ENCODE results near the gene GASK1A.

Gene GASK1A

DNA sequence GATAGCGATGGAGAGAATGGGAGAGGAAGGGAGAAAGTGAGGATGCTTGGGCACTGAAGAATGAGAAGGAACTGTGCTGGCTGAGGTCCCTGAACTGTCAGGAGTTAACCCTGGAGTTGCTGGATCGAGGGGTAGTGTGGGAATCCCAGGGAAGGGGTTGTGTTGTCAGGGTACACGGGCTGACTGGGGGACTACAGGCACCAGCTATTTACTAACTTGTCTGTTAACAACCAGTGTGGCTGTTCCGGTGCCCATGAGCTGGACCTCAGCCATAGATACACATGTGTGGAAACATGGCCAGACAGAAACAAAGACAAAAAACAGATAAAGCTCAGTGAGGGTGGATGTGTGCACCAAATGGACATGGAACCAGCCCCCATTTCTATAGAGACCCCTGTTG, 55.1 kb downstream of the GASK1A start (continued):
- TF ChIP-seq, protein P1, sequence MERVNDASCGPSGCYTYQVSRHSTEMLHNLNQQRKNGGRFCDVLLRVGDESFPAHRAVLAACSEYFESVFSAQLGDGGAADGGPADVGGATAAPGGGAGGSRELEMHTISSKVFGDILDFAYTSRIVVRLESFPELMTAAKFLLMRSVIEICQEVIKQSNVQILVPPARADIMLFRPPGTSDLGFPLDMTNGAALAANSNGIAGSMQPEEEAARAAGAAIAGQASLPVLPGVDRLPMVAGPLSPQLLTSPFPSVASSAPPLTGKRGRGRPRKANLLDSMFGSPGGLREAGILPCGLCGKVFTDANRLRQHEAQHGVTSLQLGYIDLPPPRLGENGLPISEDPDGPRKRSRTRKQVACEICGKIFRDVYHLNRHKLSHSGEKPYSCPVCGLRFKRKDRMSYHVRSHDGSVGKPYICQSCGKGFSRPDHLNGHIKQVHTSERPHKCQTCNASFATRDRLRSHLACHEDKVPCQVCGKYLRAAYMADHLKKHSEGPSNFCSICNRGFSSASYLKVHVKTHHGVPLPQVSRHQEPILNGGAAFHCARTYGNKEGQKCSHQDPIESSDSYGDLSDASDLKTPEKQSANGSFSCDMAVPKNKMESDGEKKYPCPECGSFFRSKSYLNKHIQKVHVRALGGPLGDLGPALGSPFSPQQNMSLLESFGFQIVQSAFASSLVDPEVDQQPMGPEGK (CRISPR knock-in tag; IDR thresholded peaks at IDR 0.05; ENCODE audit: borderline replicate concordance): no peak

GRCh38 chr3:43034911-43035310, 55.8 kb downstream of the GASK1A start:
- TF ChIP-seq, protein P1 (CRISPR knock-in tag; IDR thresholded peaks at IDR 0.05; ENCODE audit: borderline replicate concordance): no peak
- TF ChIP-seq CSDC2 (CRISPR knock-in tag; IDR thresholded peaks at IDR 0.05): no peak
- no peak for TF ChIP-seq CSRNP3 (CRISPR knock-in tag; IDR thresholded peaks at IDR 0.05)
- TF ChIP-seq ISL1 (CRISPR knock-in tag; IDR thresholded peaks at IDR 0.05): no peak
- TF ChIP-seq TOX (CRISPR knock-in tag; IDR thresholded peaks at IDR 0.05; ENCODE audit: borderline replicate concordance): no peak
- TF ChIP-seq ZFP3 (CRISPR knock-in tag; IDR thresholded peaks at IDR 0.05): no peak
- TF ChIP-seq, protein P2, sequence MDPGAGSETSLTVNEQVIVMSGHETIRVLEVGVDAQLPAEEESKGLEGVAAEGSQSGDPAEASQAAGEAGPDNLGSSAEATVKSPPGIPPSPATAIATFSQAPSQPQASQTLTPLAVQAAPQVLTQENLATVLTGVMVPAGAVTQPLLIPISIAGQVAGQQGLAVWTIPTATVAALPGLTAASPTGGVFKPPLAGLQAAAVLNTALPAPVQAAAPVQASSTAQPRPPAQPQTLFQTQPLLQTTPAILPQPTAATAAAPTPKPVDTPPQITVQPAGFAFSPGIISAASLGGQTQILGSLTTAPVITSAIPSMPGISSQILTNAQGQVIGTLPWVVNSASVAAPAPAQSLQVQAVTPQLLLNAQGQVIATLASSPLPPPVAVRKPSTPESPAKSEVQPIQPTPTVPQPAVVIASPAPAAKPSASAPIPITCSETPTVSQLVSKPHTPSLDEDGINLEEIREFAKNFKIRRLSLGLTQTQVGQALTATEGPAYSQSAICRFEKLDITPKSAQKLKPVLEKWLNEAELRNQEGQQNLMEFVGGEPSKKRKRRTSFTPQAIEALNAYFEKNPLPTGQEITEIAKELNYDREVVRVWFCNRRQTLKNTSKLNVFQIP (CRISPR knock-in tag; IDR thresholded peaks at IDR 0.05; ENCODE audit: borderline replicate concordance, low read depth): no peak
- no peak for TF ChIP-seq ESRRG (CRISPR knock-in tag; IDR thresholded peaks at IDR 0.05)
- no peak for TF ChIP-seq SNAI2 (CRISPR knock-in tag; IDR thresholded peaks at IDR 0.05)
- TF ChIP-seq, protein P3, sequence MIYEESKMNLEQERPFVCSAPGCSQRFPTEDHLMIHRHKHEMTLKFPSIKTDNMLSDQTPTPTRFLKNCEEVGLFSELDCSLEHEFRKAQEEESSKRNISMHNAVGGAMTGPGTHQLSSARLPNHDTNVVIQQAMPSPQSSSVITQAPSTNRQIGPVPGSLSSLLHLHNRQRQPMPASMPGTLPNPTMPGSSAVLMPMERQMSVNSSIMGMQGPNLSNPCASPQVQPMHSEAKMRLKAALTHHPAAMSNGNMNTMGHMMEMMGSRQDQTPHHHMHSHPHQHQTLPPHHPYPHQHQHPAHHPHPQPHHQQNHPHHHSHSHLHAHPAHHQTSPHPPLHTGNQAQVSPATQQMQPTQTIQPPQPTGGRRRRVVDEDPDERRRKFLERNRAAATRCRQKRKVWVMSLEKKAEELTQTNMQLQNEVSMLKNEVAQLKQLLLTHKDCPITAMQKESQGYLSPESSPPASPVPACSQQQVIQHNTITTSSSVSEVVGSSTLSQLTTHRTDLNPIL (CRISPR knock-in tag; IDR thresholded peaks at IDR 0.05; ENCODE audit: low read depth): no peak
- no peak for TF ChIP-seq OSR1 (CRISPR knock-in tag; IDR thresholded peaks at IDR 0.05)
- TF ChIP-seq ARNTL (CRISPR knock-in tag; IDR thresholded peaks at IDR 0.05; ENCODE audit: borderline replicate concordance, low read depth): no peak
- TF ChIP-seq TCF4 (CRISPR knock-in tag; IDR thresholded peaks at IDR 0.05; ENCODE audit: borderline replicate concordance): no peak
- no peak for TF ChIP-seq ZNF8 (CRISPR knock-in tag; IDR thresholded peaks at IDR 0.05)
- no peak for TF ChIP-seq BACH2 (CRISPR knock-in tag; IDR thresholded peaks at IDR 0.05; ENCODE audit: borderline replicate concordance)
- ATAC-seq: no peak

DNA sequence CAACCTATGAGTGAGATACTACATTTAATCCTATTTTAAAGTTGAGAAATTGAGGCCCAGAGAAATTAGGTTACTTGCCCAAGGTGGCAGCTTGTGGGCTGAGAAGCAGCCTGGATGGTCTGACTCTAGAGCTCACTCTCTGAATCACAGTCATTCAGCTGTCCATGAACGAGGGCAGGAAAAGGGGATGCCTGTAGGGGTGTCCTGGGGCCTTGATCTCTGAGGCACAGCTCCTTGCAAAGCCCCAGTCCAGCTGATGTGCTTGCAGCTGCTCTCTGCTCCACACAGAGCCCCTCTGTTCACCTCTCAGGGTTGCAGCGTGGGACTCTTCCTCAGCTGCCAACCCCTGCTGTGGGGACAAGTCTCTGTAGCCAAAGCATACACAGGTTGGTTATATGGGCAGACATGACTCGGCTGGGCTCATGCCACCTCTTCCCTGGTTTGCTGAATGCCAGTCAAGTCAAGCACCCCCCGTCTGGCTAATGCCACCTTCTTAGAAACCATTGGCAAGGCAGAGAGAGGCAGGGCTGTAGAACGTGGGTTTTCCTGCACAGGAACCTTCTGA, 56.8 kb downstream of the GASK1A start:
- no peak for TF ChIP-seq ZNF70 (CRISPR knock-in tag; IDR thresholded peaks at IDR 0.05)
- TF ChIP-seq, protein P2 (CRISPR knock-in tag; IDR thresholded peaks at IDR 0.05; ENCODE audit: borderline replicate concordance, low read depth): no peak
- TF ChIP-seq ZNF565 (CRISPR knock-in tag; conservative IDR thresholded peaks at IDR 0.05; ENCODE audit: low read depth): no peak
- TF ChIP-seq RARB (CRISPR knock-in tag; IDR thresholded peaks at IDR 0.05): no peak
- TF ChIP-seq ZC3H10 (CRISPR knock-in tag; IDR thresholded peaks at IDR 0.05): no peak
- no peak for TF ChIP-seq TOX (CRISPR knock-in tag; IDR thresholded peaks at IDR 0.05; ENCODE audit: borderline replicate concordance)
- TF ChIP-seq ESRRG (CRISPR knock-in tag; IDR thresholded peaks at IDR 0.05): no peak
- TF ChIP-seq ZFP3 (CRISPR knock-in tag; IDR thresholded peaks at IDR 0.05): no peak
- no peak for TF ChIP-seq CSDC2 (CRISPR knock-in tag; IDR thresholded peaks at IDR 0.05)
- TF ChIP-seq OSR1 (CRISPR knock-in tag; IDR thresholded peaks at IDR 0.05): no peak
- no peak for TF ChIP-seq SNAI2 (CRISPR knock-in tag; IDR thresholded peaks at IDR 0.05)
- no peak for TF ChIP-seq ARNTL (CRISPR knock-in tag; IDR thresholded peaks at IDR 0.05; ENCODE audit: borderline replicate concordance, low read depth)
- TF ChIP-seq, protein P4, sequence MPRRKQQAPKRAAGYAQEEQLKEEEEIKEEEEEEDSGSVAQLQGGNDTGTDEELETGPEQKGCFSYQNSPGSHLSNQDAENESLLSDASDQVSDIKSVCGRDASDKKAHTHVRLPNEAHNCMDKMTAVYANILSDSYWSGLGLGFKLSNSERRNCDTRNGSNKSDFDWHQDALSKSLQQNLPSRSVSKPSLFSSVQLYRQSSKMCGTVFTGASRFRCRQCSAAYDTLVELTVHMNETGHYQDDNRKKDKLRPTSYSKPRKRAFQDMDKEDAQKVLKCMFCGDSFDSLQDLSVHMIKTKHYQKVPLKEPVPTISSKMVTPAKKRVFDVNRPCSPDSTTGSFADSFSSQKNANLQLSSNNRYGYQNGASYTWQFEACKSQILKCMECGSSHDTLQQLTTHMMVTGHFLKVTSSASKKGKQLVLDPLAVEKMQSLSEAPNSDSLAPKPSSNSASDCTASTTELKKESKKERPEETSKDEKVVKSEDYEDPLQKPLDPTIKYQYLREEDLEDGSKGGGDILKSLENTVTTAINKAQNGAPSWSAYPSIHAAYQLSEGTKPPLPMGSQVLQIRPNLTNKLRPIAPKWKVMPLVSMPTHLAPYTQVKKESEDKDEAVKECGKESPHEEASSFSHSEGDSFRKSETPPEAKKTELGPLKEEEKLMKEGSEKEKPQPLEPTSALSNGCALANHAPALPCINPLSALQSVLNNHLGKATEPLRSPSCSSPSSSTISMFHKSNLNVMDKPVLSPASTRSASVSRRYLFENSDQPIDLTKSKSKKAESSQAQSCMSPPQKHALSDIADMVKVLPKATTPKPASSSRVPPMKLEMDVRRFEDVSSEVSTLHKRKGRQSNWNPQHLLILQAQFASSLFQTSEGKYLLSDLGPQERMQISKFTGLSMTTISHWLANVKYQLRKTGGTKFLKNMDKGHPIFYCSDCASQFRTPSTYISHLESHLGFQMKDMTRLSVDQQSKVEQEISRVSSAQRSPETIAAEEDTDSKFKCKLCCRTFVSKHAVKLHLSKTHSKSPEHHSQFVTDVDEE (CRISPR knock-in tag; IDR thresholded peaks at IDR 0.05): no peak
- TF ChIP-seq ZFP30 (CRISPR knock-in tag; IDR thresholded peaks at IDR 0.05): no peak
- TF ChIP-seq ZNF8 (CRISPR knock-in tag; IDR thresholded peaks at IDR 0.05): no peak
- TF ChIP-seq BACH2 (CRISPR knock-in tag; IDR thresholded peaks at IDR 0.05; ENCODE audit: borderline replicate concordance): no peak
- TF ChIP-seq, protein P3 (CRISPR knock-in tag; IDR thresholded peaks at IDR 0.05; ENCODE audit: low read depth): no peak
- no peak for ATAC-seq

Measured in SK-N-SH treated with all-trans-retinoic acid at 6 μM for 48 hours (cell line).